ENCODE data around the gene LRRK1. TPM values are rescaled to one million over a fixed set of nuclear protein-coding genes. Genes with fewer than 3 reads are reported as not detected.

The LRRK1 gene
- total and polyA plus RNA-seq, 8 donors: 2.3 to 73.3 (median 7.0) TPM

DNA sequence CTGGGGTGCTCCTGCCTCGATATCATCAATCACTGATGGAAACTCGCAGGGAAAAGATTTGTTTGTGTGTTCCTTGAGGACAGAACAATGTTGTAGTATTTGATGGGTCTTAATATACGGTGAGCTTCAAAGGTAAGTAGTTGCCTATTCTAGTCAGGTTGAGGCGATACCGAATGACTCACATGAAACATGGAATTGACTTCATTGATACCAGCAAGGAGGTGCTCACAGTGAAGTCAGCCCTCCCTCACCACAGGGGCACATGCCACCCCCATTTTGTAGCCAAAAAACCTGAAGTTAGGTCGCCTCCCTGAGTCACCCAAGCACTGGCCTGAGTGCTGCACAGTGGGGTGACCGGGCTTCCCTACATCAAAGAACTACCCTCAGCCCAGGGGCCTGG, 43.2 kb upstream of the LRRK1 start:
- Histone ChIP-seq H3K9me3 (no peaks in the 10 kb centered on the region), H3K4me1 (peaks cover 12 to 22% (median 18%) of the 10 kb centered on the region in 4 donors), H3K36me3 (no peaks in the 10 kb centered on the region), H3K27me3 (peaks cover 9 to 47% (median 39%) of the 10 kb centered on the region in 3 donors), H3K27ac (no peak overlapping the region), H3K4me3 (no peak overlapping the region)
- 75 to 89% (median 83%) methylated on average over 6 to 7 of the region's 7 CpGs for WGBS, 5 donors
- TF ChIP-seq POLR2AphosphoS5 (IDR thresholded peaks at IDR 0.05) (no peak), POLR2A (IDR thresholded peaks at IDR 0.05) (no peak), EP300 (IDR thresholded peaks at IDR 0.05) (no peak)
- TF ChIP-seq, protein P1, sequence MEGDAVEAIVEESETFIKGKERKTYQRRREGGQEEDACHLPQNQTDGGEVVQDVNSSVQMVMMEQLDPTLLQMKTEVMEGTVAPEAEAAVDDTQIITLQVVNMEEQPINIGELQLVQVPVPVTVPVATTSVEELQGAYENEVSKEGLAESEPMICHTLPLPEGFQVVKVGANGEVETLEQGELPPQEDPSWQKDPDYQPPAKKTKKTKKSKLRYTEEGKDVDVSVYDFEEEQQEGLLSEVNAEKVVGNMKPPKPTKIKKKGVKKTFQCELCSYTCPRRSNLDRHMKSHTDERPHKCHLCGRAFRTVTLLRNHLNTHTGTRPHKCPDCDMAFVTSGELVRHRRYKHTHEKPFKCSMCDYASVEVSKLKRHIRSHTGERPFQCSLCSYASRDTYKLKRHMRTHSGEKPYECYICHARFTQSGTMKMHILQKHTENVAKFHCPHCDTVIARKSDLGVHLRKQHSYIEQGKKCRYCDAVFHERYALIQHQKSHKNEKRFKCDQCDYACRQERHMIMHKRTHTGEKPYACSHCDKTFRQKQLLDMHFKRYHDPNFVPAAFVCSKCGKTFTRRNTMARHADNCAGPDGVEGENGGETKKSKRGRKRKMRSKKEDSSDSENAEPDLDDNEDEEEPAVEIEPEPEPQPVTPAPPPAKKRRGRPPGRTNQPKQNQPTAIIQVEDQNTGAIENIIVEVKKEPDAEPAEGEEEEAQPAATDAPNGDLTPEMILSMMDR (IDR thresholded peaks at IDR 0.05): no peak
- no peak for DNase-seq
- intact Hi-C loops (cut with DNase I; ENCODE audit: low total_unique reads): no loop called here

DNA sequence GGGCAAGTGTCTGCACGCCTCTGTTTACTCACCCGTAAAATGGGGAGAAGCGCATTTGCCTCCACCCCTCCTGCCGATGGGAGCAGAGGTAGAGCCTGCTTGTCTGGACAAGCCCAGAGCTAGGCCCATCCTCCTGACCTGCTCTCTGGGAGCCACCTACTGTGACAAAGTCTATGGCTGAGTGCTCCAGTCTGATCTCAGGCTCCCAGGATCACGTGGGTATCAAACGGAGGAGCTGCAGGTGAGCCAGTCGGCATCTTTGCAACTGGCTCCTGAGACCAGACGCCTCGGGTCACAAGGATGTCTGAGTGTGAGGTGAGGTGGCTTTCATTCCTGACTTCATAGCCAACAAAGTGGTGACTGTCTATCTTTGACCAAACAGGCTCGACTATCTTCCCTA, 41.6 kb upstream of the LRRK1 start:
- Histone ChIP-seq H3K36me3 (no peaks in the 10 kb centered on the region), H3K27ac (no peak overlapping the region), H3K9me3 (no peaks in the 10 kb centered on the region), H3K4me1 (peaks cover 12 to 23% (median 18%) of the 10 kb centered on the region in 4 donors), H3K4me3 (no peak overlapping the region), H3K27me3 (peaks cover 9 to 62% (median 50%) of the 10 kb centered on the region in 3 donors)
- intact Hi-C loops (cut with DNase I; ENCODE audit: low total_unique reads): no loop called here
- WGBS, 5 donors: 70 to 82% (median 72%) methylated on average over 10 of the region's 10 CpGs
- DNase-seq: no peak
- no peak for TF ChIP-seq POLR2AphosphoS5 (IDR thresholded peaks at IDR 0.05)

DNA sequence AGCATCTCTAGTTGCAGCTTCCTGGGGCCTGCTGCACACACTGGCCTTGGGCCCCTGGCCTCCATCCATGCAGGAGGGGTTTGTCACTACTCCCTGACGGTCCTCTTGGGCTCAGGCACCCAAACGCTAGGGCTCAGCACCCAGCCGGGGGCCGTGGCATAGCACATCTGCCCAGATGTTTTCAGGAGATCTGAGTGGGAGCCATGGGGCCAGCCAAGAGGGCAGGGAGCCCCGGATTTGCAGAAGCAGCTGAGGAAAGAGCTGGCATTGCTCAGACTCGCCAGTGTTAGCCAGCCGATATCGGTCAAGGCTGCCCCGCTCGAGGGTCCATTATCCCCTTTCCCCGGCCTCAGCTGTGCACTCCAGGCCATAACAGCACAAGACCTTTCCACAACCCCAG, 41.0 kb upstream of the LRRK1 start:
- no peak for DNase-seq
- H3K4me3 ChIP-seq: peak overlapping the region in 1 of 4 donors; percentile 59
- peaks cover 9 to 66% (median 50%) of the 10 kb centered on the region in 3 donors for H3K27me3 ChIP-seq
- H3K36me3 ChIP-seq: no peaks in the 10 kb centered on the region
- H3K27ac ChIP-seq: no peak overlapping the region
- H3K9me3 ChIP-seq: no peaks in the 10 kb centered on the region
- WGBS, 5 donors: 74 to 80% (median 79%) methylated on average over 11 of the region's 11 CpGs
- H3K4me1 ChIP-seq: peaks cover 12 to 23% (median 18%) of the 10 kb centered on the region in 4 donors
- intact Hi-C loops (cut with DNase I; ENCODE audit: low total_unique reads): no loop called here
- no peak for TF ChIP-seq POLR2AphosphoS5 (IDR thresholded peaks at IDR 0.05)
- no peak for TF ChIP-seq EP300 (IDR thresholded peaks at IDR 0.05)
- TF ChIP-seq POLR2A (IDR thresholded peaks at IDR 0.05): no peak
- TF ChIP-seq, protein P1 (IDR thresholded peaks at IDR 0.05): no peak

DNA sequence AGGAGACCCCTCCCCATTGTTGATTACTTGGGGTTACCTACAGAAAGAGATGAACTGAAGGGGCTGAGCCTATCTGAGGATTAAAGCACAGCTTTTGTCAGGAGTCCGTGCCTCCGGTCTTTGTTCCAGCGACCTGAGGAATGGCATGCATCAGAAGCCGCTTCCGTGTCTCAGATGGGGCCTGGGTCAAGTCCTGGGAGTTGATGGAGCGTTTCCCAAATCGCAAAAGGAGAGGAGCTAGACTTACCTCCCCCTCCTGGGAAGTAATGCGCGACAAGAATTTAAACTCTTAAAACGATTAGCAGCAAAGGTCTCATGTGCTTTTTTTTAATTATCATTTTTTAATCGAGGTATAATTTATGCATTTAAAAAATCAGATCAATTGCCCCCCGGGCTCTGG, 40.5 kb upstream of the LRRK1 start:
- H3K4me3 ChIP-seq: peak overlapping the region; percentile 47 to 65 (median 54)
- H3K27ac ChIP-seq: peak overlapping the region in 1 of 5 donors; percentile 77
- WGBS, 5 donors: 23 to 42% (median 29%) methylated on average over 12 of the region's 12 CpGs
- H3K4me1 ChIP-seq: peaks cover 12 to 23% (median 18%) of the 10 kb centered on the region in 4 donors
- no peaks in the 10 kb centered on the region for H3K9me3 ChIP-seq
- TF ChIP-seq, protein P1 (IDR thresholded peaks at IDR 0.05): no peak
- no peak for TF ChIP-seq POLR2AphosphoS5 (IDR thresholded peaks at IDR 0.05)
- no peak for TF ChIP-seq EP300 (IDR thresholded peaks at IDR 0.05)
- TF ChIP-seq POLR2A (IDR thresholded peaks at IDR 0.05): no peak
- H3K27me3 ChIP-seq: peaks cover 9 to 70% (median 50%) of the 10 kb centered on the region in 3 donors
- DNase-seq: no peak
- intact Hi-C loops (cut with DNase I; ENCODE audit: low total_unique reads): no loop called here
- no peaks in the 10 kb centered on the region for H3K36me3 ChIP-seq

DNA sequence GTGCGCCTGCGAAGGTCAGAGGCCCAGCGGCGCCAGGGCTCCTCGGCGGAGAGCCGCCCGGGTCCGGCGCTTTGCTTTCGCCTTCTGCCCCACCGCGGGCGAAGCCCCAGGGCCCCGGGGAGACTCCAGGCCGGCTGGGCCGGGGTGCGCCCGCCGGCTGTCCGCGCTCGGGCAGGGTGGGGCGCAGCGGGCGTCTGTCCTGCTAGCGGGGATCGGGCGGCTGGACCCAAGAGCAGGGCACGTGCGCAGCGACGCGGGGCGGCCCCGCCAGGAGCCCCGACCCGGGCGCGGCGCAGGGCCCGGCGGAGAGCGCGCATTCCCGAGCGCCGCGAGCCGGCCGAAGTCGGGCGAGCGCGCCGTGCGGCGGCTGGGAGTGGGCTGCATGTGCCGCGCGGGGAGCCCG, 40.1 kb upstream of the LRRK1 start:
- no peaks in the 10 kb centered on the region for H3K36me3 ChIP-seq
- peak overlapping the region in 3 of 5 donors; percentile 20 to 77 (median 57) for H3K27ac ChIP-seq
- TF ChIP-seq POLR2A (IDR thresholded peaks at IDR 0.05) (no peak), EP300 (IDR thresholded peaks at IDR 0.05) (no peak), POLR2AphosphoS5 (IDR thresholded peaks at IDR 0.05) (no peak)
- TF ChIP-seq, protein P1 (IDR thresholded peaks at IDR 0.05): no peak
- DNase-seq: peak in 1 of 2 donors; percentile 44
- peaks cover 9 to 68% (median 50%) of the 10 kb centered on the region in 3 donors for H3K27me3 ChIP-seq
- H3K9me3 ChIP-seq: no peaks in the 10 kb centered on the region
- peak overlapping the region; percentile 47 to 65 (median 54) for H3K4me3 ChIP-seq
- WGBS, 5 donors: 4 to 5% (median 4%) methylated on average over 16 to 62 of the region's 62 CpGs
- H3K4me1 ChIP-seq: peaks cover 12 to 23% (median 18%) of the 10 kb centered on the region in 4 donors
- intact Hi-C loops (cut with DNase I; ENCODE audit: low total_unique reads): no loop called here

All from stomach (tissue), 9 donors.